Choroid plexus epithelial cell (primary cell): ENCODE data around the gene CRISP2.

Experiments used
- DNase-seq: peaks from one replicate; pipeline ENCODE4 v3.0.0-alpha.2; 2010; ENCODE audit warnings: low read depth
- H3K4me3 ChIP-seq: 2 replicates; pipeline ENCODE4 v1.5.1; 2011; ENCODE audit warnings: low read depth, mild to moderate bottlenecking, control low read depth, low read length, moderate library complexity
- CTCF ChIP-seq: conservative IDR thresholded peaks from 2 replicates; pipeline ENCODE4 v1.5.1; 2011; ENCODE audit warnings: low read depth, mild to moderate bottlenecking, control low read depth, inconsistent platforms, low read length, moderate library complexity

CRISP2 gene

DNA sequence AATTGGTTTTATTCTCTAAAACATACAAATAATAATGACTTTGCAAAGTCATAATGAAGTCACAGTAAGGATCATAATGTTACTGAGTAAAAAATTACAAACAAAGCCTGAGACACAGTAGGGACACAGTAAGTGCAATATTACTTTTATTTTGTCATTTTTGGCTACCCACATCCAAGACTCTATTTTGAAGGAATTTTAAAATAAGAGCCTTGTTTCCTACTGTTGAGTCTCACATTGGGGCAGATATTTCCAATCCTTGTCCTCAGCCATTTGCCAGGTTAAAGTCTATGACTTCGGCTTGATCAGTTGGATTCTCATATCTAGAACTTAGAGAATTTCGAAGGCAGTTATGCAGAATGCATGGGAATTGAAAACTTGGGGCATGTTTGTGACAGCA is 65.9 kb downstream of the CRISP2 start:
- no peak overlapping the region for H3K4me3 ChIP-seq
- TF ChIP-seq CTCF: no peak
- DNase-seq: no peak

DNA sequence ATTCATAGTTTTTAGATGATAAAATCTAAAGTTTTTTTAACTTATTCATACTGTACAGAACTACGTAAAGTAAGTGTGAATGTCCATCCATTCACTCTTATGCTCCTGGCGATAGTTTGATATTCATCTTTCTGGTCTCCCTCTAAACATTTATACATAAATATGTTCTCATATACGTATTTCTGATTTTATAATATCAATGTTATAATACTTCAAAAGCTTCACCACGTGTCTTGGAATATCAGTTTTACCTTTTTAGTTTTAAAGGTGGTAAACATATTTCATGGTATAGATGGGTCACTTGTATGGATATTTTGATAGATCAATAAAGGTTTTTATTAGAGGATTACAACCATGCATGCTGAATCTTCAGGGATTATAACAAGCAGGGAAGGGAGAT is 66.4 kb downstream of the CRISP2 start:
- TF ChIP-seq CTCF: no peak
- no peak for DNase-seq
- H3K4me3 ChIP-seq: no peak overlapping the region

- TF ChIP-seq CTCF: no peak
Measured at GRCh38 chr6:49646130-49646824, 67.1 kb downstream of the CRISP2 start.

GRCh38 chr6:49645139-49645538 is 68.2 kb downstream of the CRISP2 start:
- H3K4me3 ChIP-seq: no peak overlapping the region
- TF ChIP-seq CTCF: no peak

More at GRCh38 chr6:49646130-49646824, 67.1 kb downstream of the CRISP2 start:
- H3K4me3 ChIP-seq: no peak overlapping the region
- DNase-seq: no peak

More at GRCh38 chr6:49645139-49645538, 68.2 kb downstream of the CRISP2 start:
- DNase-seq: no peak
